Gastroesophageal sphincter (tissue), 4 donors: ENCODE measurements around the gene MRPS11. TPM values are rescaled to one million over a fixed set of nuclear protein-coding genes. Genes with fewer than 3 reads are reported as not detected.

Experiments used
- ATAC-seq: fragments of 150-250 bp; one replicate; pipeline ENCODE4 v1.9.1; 2016; ENCODE audit warnings: mild to moderate bottlenecking, moderate library complexity
- H3K27ac ChIP-seq, 4 donors: fragments of 200-600 bp; sonication (generic) in 3 of 4; 1 replicate in 3 of 4; 2 replicates in 1 of 4; pipeline ENCODE4 v1.5.1; 2016 to 2019
- H3K27me3 ChIP-seq: fragments of 200-600 bp; sonication (generic); one replicate; pipeline ENCODE4 v1.5.1; 2019
- H3K36me3 ChIP-seq, 2 donors: fragments of 200-600 bp; sonication (generic); one replicate each; pipeline ENCODE4 v1.5.1; 2019; ENCODE audit warnings: control low read depth in 1 of 2
- H3K4me1 ChIP-seq, 3 donors: fragments of 200-600 bp; sonication (generic); 1 replicate in 2 of 3; 2 replicates in 1 of 3; pipeline ENCODE4 v1.5.1; 2016 to 2019; ENCODE audit warnings: control low read depth in 2 of 3
- H3K4me3 ChIP-seq, 2 donors: fragments of 200-600 bp; sonication (generic); one replicate each; pipeline ENCODE4 v1.5.1; 2019; ENCODE audit warnings: mild to moderate bottlenecking in 1 of 2, moderate library complexity in 1 of 2
- H3K9me3 ChIP-seq, 3 donors: fragments of 200-600 bp; sonication (generic); one replicate each; pipeline ENCODE4 v1.5.1; 2017 to 2019; ENCODE audit warnings: control low read depth in 2 of 3
- CTCF ChIP-seq, 4 experiments: fragments of 200-600 bp in 2 of 4; fragments of 450-650 bp in 2 of 4; sonication (generic) in 1 of 4; IDR thresholded peaks; one replicate each; pipeline ENCODE4 v1.5.1; 2017 to 2019; ENCODE audit warnings: antibody characterized with exemption in 4 of 4, mild to moderate bottlenecking in 2 of 4, moderate library complexity in 2 of 4
- EP300 ChIP-seq: sonication (generic); formaldehyde crosslinking; IDR thresholded peaks from one replicate; pipeline ENCODE4 v1.6.1; 2017; ENCODE audit warnings: antibody characterized with exemption, mild to moderate bottlenecking
- POLR2A ChIP-seq, 2 donors: fragments of 450-650 bp; IDR thresholded peaks; one replicate each; pipeline ENCODE4 v1.6.1; 2017; ENCODE audit warnings: antibody characterized with exemption in 2 of 2, mild to moderate bottlenecking in 2 of 2, moderate library complexity in 1 of 2
- POLR2AphosphoS5 ChIP-seq: sonication (generic); formaldehyde crosslinking; IDR thresholded peaks from one replicate; pipeline ENCODE4 v1.6.1; 2017; ENCODE audit warnings: antibody characterized with exemption
- WGBS, 2 donors: methylation state at CpG; one replicate each; pipeline ENCODE4 v1.1.5; 2018; ENCODE audit warnings: low coverage in 1 of 2; 5-methylcytosine and 5-hydroxymethylcytosine counted together
- total RNA-seq, 4 donors: library from RNA; depleted of rRNA; stranded (reverse); fragments of >200 nt; gene quantifications; one replicate each; pipeline ENCODE4 v1.1.0, GENCODE V29; 2016

Gene MRPS11
- total RNA-seq, 4 donors from 2014 or later = 19.5 to 27.5 (median 25.7) TPM

DNA sequence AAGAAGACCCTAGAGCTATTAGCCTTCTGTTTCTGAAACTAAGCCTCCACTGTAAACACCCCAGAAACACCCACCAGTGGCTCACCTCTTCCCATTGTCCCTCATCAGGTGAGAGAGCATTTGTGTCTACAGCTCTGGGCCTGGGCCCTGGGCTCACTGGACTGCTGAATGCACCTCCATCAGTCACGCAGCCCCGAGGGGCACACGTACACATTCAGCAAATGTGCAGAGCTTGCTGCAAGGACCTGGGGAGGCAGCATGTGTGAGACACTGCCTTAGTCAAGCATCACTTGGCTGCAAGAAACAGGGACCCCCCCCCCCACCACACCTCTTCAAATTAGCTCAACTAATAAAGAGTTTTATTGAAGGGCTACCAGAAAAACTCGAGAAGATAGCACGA lies 29.3 kb upstream of the MRPS11 start:
- peaks cover 0 to 5% (median 0%) of the 10 kb centered on the region in 3 donors for H3K9me3 ChIP-seq
- no peak overlapping the region for H3K27ac ChIP-seq
- no peaks in the 10 kb centered on the region for H3K4me1 ChIP-seq
- H3K4me3 ChIP-seq = no peak overlapping the region
- 72 to 80% methylated on average over 1 to 5 of the region's 5 CpGs for WGBS, 2 donors
- no peak for TF ChIP-seq POLR2A (IDR thresholded peaks at IDR 0.05)
- H3K36me3 ChIP-seq = no peaks in the 10 kb centered on the region
- no peak for ATAC-seq
- peaks cover 48% of the 10 kb centered on the region for H3K27me3 ChIP-seq

- no peak for TF ChIP-seq POLR2AphosphoS5
- no peak for TF ChIP-seq EP300
- TF ChIP-seq CTCF (IDR thresholded peaks at IDR 0.05) = no peak
- no peak for TF ChIP-seq POLR2A (IDR thresholded peaks at IDR 0.05)
- WGBS, 2 donors = 80% methylated on average over 1 of the region's 1 CpG; no CpG with 5 or more reads in 1 of the 2 donors
- Histone ChIP-seq H3K4me1 (no peaks in the 10 kb centered on the region), H3K9me3 (peaks cover 0 to 19% (median 0%) of the 10 kb centered on the region in 3 donors), H3K4me3 (no peak overlapping the region), H3K27me3 (peaks cover 54% of the 10 kb centered on the region), H3K27ac (no peak overlapping the region), H3K36me3 (no peaks in the 10 kb centered on the region)
- no peak for ATAC-seq
Measured at GRCh38 chr15:88440021-88440420, 27.5 kb upstream of the MRPS11 start.

GRCh38 chr15:88441076-88441730 lies 26.3 kb upstream of the MRPS11 start:
- no peak for ATAC-seq
- Histone ChIP-seq H3K4me1 (no peaks in the 10 kb centered on the region), H3K36me3 (no peaks in the 10 kb centered on the region), H3K27ac (no peak overlapping the region), H3K4me3 (no peak overlapping the region), H3K9me3 (peaks cover 0 to 19% (median 0%) of the 10 kb centered on the region in 3 donors), H3K27me3 (peaks cover 54% of the 10 kb centered on the region)
- WGBS, 2 donors = 60 to 67% methylated on average over 1 of the region's 2 CpGs
- TF ChIP-seq POLR2A (IDR thresholded peaks at IDR 0.05) = no peak
- TF ChIP-seq EP300 = no peak
- no peak for TF ChIP-seq POLR2AphosphoS5
- TF ChIP-seq CTCF (IDR thresholded peaks at IDR 0.05) = no peak

GRCh38 chr15:88447206-88447605 lies 20.3 kb upstream of the MRPS11 start:
- 86 to 100% methylated on average over 1 of the region's 1 CpG for WGBS, 2 donors
- TF ChIP-seq POLR2A (IDR thresholded peaks at IDR 0.05) (no peak), CTCF (IDR thresholded peaks at IDR 0.05) (no peak), EP300 (no peak), POLR2AphosphoS5 (no peak)
- Histone ChIP-seq H3K27me3 (peaks cover 19% of the 10 kb centered on the region), H3K9me3 (peaks cover 0 to 19% (median 0%) of the 10 kb centered on the region in 3 donors), H3K4me3 (no peak overlapping the region), H3K27ac (no peak overlapping the region), H3K36me3 (no peaks in the 10 kb centered on the region), H3K4me1 (no peaks in the 10 kb centered on the region)
- ATAC-seq = no peak

DNA sequence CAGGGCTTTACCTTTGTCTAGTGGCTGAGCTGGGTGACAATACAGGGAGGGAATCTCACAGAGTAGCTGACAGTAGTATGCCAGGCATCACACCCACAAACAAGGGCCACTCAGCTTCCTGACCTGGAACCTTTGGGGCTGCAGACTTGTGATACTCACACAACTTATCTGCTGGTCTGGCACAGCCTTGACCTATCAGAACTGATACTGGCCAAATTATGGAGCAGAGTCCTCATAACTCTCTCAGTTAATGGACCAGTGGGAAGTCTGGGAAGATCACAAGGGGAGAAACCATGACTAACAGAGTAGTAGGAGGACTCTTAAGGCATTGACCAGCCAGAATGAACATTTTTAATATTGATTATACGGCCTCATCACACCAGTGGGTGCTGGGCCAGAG lies 19.8 kb upstream of the MRPS11 start:
- Histone ChIP-seq H3K27ac (no peak overlapping the region), H3K4me1 (no peaks in the 10 kb centered on the region), H3K9me3 (peaks cover 0 to 19% (median 0%) of the 10 kb centered on the region in 3 donors), H3K36me3 (no peaks in the 10 kb centered on the region), H3K4me3 (no peak overlapping the region), H3K27me3 (peaks cover 19% of the 10 kb centered on the region)
- TF ChIP-seq EP300 (no peak), POLR2AphosphoS5 (no peak), POLR2A (IDR thresholded peaks at IDR 0.05) (no peak), CTCF (IDR thresholded peaks at IDR 0.05) (no peak)
- 83 to 89% methylated on average over 1 of the region's 1 CpG for WGBS, 2 donors
- ATAC-seq = no peak
